NK-92 (cell line): ENCODE measurements around the gene ELOF1.

Experiments
- DNase-seq: peaks from one replicate; lab custom pipeline; 2025; ENCODE audit not compliant: unreplicated experiment; lab: John Stamatoyannopoulos, UW

ELOF1 gene

DNA sequence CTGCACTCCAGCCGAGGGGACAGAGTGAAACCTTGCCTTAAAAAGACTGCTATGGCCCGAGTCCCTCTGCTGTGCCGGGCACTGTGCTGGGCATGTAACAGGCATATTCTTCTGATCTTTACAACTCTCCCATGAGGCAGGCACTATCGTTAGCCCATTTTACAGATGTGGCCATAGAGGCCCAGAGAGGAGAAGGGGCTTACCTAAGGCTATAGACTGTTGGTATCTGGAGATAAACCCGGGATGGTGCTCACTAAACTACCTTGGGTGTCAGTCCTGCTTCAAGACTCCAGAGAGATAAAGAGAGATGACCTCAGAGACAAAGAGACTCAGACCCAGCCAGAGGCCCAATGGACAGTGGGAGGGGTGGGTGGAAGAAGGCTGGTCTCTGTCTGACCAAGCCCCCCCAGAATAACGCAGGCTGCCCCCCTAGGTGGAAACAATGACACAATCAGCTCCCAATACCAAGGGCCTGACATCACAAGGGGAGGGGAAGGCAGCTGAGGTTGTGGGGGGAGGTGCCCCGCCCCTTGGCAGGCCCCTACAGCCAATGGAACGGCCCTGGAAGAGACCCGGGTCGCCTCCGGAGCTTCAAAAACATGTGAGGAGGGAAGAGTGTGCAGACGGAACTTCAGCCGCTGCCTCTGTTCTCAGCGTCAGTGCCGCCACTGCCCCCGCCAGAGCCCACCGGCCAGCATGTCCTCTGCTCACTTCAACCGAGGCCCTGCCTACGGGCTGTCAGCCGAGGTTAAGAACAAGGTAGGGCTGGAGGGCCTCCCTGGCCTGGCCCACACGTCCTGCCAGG lies 20.6 kb downstream of the ELOF1 start, which contains the start of gene CNN1:
CNN1 (plus strand) TSS at position 620 of the 805 bp plus-strand sequence; CDS start at position 697, 77 bp downstream.
- DNase-seq: no peak

DNA sequence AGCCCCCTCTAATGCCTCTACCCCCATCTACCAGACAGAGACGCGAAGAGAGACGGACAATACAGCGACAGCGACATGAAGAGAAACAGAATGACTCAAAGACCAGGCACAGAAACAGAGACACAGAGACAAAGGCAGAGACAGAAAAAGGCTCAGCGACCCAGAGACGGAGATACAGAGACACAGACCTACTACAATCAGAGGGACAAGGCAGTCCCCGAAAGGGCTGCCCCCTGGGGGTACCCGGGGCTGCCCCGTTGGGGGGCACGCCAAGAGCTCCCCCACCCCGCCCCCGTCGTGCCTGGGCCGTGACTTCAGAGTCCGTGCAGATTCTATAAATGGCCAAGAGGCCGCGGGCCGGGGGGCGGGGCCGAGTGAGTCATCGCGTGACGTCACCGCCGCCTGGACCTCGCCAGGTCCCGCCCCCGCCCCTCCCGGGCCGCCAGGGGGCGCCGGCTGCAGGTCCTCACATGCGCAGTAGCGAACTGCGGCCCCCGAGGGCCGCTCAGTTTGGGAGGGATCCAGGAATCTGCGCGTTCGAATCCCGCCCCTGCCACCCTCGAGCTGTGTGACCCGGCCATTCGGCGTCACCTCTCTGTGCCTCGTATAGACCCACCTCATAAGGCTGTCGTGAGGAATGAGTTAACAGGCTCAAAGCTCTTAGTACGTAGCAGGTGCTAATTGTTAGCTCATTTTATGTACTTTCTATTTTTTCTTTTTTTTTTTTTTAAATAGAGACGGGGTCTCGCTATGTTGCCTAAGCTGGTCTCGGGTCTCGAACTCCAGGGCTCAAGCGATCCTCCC lies 23.0 kb downstream of the ELOF1 start:
- DNase-seq: no peak

DNA sequence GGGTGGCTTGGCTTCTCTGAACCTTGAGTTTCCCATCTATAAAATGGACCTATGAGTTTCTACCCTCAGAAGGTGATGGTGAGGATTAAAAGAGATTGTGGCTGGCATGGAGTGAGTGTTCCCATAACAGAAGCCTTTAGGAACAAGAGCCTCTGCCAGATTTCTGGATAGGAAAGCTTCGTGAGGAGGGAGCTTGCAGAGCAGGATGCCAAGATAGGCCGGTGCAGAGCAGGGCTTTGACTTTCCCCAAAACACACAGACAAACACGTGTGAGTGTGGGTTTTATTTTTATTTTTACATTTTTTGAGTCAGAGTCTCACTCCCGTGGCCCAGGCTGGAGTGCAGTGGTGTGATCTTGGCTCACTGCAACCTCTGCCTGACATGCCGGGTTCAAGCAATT lies 24.1 kb downstream of the ELOF1 start:
- DNase-seq: no peak

DNA sequence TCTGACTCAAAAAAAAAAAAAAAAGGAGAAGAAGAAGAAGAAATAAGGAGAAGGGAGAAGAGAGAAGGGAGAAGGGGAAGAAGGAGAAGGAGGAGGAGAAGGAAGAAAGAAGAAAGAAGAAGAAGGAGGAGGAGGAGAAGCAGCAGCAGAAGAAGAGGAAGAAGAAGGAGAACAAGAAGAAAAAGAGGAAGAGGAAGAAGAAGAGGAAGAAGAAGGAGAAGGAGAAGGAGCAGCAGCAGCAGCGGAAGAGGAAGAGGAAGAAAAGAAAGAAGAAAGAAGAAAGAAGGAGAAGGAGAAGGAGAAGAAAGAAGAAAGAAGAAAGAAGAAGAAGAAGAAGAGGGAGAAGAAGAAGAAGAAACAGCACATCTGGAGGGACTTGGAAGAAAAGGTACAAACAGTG lies 24.5 kb downstream of the ELOF1 start:
- DNase-seq: no peak

DNA sequence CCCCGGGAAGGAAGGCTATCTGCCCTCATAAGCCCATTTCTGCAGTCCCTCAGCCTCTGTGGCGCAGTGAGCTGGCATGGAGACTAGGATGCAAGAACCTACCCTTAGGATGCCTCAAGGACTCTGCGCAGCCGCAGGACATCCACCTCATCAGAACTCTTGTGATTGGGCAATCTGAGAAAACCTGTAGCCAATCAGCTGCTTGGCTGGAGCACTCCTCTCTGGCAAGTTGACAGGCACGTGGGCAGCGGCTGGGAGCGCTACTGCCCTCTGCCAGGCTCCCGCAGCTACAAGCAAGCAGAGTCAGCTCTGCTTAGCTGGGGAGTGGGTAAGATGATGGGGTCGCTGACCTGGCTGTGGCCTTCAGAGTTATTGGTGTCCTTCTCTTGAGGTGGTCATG lies 28.6 kb downstream of the ELOF1 start:
- no peak for DNase-seq

DNA sequence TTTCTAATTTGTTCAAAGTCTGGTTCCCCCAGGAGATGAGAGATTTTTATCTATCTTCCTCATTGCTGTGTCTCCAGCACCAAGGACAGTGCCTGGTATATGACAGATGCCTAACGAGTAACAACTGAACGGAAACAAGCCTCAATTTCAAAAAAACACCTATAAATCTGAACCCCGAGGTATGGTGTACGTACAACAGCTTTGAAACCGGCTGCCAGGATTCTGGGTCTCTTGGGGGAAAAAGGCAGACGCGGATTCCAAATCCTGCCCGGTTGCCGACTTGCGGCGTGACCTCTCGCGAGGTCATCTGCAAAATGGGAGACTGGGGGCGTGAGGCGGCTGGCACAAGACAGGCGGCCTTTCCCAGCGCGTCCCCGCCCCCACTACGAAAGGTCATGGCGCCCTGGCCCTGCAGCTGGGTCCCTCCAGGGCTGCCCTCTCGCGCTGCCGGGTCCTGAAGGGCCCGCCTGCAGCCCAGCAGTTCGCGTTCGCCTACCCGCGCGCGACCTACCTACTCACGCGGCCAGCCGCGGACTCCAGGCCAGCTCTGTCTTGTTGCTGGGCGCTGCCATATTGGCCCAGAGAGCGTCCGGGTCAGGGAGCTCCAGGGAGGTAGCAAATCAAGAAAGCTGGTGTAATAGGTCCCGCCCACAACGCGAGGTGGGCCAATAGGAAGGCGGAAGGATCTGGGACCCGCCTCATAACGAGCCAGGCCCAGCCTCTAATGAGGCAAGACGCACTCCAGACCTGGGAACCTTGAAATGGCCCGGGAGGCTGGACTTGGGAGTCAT lies 30.3 kb downstream of the ELOF1 start, which contains the start of gene ECSIT:
ECSIT (minus strand) TSS at position 584 of the 791 bp plus-strand sequence. CDS start 9,964 bp downstream, outside the sequence.
- DNase-seq: peak; percentile 46

DNA sequence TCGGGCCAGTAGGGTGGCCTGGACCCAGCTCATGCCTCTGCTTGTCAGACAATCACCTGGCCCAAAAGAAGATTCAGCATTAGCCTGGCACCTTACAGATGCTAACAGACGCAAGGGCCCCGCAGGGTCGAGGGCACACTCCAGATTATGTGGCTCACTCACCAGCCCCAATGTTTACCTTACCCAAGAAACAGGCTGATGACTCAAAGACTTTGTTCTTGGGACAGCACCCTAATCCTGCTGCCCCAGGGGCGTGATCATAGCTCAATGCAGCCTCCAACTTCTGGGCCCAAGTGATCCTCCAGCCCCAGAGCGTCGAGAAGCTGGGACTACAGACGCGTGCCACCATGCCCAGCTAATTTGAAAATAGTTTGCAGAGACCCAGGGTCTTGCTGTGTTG lies 39.9 kb downstream of the ELOF1 start:
- DNase-seq: no peak

DNA sequence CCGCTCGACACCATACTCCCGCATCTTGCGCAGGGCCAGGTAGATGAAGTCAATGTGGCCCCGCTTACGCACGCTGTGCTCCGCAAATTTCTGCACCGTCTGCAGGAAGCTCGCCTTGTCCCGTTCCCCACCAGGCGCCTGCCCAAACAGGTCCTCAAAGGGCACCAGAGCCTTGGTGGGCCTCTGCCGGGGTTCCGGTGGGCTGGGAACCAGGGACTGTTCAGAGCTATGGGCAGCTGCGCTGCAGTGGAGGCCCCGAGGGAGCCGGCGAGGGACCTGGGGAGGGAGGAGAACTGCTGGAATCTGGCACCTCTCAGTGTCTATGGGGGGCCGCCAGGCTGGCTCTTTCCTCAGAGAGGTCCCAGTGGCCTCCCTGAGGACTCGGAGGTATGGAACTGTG lies 45.1 kb downstream of the ELOF1 start:
- no peak for DNase-seq

DNA sequence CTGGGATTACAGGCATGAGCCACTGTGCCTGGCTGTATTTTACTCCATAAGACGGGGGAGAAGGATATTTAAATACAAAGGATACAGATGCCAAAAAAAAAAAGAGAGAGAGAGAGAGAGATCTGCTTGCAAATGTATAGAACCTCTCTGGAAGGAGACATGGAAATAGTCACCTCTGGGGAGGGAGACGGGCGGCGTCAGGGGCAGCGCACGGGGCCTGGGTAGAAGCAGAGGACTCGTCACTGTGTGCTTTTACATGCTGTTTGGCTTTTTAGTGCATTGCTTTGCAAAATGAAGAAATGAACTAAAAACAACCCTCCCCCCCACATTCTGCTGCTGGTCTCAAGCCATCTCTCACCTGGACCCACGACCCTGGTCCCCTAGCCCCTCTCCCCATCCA lies 48.6 kb downstream of the ELOF1 start:
- DNase-seq: no peak

DNA sequence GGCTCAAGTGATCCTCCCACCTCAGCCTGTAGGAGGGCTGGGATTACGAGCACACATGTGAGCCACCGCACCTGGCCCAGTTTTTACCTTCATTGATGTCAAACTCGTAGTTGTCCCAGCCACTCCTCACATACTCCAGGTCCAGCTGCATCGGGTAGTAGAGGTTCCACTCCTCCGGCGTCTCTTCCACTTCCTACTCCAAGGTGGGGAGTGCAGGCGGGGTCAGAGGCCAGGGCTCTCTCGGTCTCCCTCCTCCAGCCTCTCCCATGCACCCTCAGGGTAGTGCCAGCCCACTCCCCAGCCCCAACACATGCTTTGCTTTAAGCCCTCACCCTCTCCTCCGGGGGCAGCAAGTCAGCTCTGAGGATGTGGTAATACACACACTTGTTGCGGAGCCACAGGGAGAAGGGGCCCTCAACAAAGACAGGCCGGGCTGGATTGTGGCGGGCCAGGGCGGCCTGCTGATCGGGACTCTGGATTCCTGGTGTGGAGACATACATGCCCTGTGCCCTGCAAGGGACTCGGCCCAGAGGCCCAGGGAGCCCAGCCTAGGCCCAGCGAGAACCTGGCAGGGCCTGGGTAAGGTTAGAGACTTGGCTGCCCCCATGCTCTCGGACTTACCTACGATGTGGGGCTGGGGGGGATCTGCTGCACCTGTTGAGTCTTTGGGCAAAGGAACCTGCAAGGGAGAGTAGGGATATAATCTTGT lies 51.5 kb downstream of the ELOF1 start:
- DNase-seq: no peak

DNA sequence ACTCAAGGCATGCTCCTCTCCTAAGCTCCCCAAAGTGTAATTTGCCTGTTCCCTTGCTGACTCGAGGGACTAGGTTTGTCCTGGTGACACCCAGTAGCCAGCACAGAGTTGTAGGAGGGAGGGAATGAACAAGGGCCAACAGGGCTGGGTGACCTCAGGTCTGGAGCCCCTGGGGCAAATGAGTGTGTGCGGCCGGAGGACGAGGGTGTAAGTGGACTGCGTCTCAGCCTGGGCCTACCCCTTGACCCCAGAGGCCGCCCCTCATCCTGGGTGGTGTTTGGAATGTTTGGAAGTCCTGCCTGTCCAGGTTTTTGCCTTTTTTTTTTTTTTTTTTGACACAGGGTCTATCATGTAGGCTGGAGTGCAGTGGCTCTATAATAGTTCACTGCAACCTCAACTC lies 52.1 kb downstream of the ELOF1 start:
- DNase-seq: no peak

DNA sequence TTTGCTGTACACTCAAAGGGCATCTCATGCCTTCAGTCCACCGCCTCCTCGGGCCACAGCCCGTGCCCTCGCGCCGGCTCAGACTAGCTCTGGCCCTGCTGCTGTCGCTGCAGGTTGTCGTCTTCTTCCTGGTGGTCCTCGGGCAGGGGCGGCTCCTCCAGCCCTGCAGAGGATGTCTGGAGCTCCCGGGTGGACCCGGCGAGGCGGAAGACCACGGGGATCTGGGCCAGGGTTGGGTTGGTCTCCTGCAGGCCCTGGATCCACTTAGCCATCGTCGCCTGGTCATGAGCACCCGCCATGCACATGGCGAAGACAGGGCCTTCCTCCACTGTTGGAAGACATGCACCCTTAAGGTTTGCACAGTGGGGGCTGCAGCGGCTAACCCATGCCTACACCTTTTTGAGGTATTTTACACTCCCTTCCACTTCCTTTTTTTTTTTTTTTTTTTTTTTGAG lies 52.9 kb downstream of the ELOF1 start:
- no peak for DNase-seq

DNA sequence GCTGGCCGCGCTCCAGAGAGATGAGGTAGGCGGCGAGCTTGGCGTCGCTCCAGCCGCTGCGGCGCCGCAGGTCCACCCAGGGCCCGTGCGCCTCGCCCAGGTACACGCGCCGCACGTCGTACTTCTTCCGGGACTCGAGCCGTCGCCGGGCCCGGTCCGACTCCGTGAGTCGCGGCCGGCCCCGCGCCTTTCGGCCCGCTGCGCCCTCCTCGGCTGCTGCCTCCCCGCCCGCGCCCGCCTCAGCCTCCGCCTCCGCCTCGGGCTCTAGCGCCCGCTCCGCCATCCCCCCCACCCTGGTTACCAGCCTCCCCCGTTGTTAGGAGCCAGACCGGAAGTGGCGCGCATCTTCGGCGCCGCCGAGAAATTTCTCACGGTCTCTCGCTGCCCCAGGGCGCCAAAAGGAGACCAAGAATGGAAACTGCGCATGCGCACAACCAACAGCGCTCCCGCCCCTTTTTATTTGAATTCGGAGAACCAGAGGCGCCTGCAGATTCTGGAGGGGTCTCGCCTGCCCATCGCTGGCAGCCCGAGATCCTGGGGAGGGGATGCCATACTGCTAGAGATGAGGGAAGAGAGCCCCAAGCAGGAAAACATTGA lies 53.4 kb downstream of the ELOF1 start, which contains the start of gene ZNF653:
ZNF653 (minus strand) TSS at position 336 of the 597 bp plus-strand sequence; CDS start at position 283, 53 bp downstream.
- peak; percentile 45 for DNase-seq

DNA sequence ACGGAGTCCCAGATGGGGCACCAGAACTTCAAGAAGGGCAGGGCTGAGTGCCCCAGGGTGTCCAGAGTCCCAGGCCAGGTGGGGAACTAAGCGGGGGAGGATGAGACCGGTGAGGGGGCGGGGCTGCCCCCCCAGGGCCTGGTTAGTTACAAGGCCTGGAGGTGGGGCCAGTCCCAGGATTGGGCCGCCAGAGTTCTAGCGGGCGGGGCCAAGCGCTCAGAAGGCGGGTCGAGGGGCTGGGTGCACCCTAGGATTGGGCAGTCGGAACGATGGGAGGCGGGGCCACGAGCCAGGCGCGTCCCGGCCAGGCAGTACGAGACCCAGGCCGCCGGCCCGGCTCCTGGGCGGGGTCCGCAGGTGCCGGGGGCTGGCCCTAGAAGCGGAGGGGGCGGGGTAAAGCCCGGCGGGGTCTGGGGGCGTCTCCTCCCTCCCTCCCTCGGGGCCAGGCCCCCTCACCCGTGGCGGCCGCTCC lies 54.0 kb downstream of the ELOF1 start:
- peak; percentile 81 for DNase-seq

DNA sequence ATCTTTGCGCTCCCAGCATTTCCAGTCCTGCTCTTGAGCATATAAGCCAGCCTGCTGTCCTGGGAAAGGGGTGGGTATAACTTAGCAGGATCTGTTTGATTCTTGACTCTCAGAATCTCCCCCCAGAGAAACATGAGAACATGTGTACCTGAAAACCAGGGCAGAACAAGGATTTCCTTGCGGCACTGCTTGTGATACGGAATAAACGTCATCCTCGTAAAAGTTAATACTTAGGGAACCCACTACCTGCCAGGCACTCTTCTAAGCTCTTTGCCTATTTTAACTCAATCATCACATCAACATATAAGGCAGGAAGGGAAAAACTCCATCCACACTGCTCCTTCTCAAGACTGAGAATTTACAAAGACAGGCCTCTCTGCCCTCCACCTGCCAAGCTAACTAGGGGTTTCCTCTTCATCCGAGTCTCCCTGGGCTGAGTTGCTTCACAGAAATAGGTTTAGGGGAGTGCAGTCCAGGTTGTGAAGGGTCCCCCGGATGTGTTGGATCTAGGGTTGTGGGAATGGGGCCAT lies 54.5 kb downstream of the ELOF1 start:
- DNase-seq: no peak
